ENCODE measurements around the gene ETFRF1.

DNA sequence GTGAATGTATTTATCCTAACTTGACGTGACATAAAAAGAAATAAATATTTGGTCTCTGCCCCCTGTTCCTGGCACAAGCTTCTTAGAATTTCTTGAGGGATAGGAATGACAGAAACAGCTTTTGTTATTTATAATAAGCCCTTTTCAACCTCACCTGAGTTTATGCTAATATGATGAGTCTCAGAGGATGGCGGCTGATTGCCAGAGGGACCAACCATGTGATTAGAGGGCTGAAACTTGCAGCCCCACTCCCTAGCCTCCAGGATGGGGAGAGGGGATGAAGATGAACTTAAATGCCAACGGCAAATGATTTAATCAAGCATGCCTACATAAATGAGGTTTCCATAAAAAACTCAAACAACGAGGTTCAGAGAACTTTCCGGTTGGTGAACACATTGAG is 43.0 kb upstream of the ETFRF1 start:
- TF ChIP-seq, protein P1, sequence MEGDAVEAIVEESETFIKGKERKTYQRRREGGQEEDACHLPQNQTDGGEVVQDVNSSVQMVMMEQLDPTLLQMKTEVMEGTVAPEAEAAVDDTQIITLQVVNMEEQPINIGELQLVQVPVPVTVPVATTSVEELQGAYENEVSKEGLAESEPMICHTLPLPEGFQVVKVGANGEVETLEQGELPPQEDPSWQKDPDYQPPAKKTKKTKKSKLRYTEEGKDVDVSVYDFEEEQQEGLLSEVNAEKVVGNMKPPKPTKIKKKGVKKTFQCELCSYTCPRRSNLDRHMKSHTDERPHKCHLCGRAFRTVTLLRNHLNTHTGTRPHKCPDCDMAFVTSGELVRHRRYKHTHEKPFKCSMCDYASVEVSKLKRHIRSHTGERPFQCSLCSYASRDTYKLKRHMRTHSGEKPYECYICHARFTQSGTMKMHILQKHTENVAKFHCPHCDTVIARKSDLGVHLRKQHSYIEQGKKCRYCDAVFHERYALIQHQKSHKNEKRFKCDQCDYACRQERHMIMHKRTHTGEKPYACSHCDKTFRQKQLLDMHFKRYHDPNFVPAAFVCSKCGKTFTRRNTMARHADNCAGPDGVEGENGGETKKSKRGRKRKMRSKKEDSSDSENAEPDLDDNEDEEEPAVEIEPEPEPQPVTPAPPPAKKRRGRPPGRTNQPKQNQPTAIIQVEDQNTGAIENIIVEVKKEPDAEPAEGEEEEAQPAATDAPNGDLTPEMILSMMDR (IDR thresholded peaks at IDR 0.05; ENCODE audit: insufficient read depth, low read depth, low read length): no peak
- TF ChIP-seq EZH2 (IDR thresholded peaks at IDR 0.05; ENCODE audit: insufficient read depth, low read length): no peak
